Right lung (tissue), 5 donors: ENCODE measurements around the gene SDK1. TPM values are rescaled to one million over a fixed set of nuclear protein-coding genes. Genes with fewer than 3 reads are reported as not detected.

Experiments used
- DNase-seq, 2 donors: peaks; one replicate each; pipeline ENCODE4 v3.0.0-alpha.2; 2013
- polyA plus RNA-seq, 5 donors: library from polyadenylated mRNA; unstranded; fragments of 120-200 nt; gene quantifications; one replicate each; pipeline versions ENCODE4 v1.2.1 to v1.2.3, GENCODE V29; 2013; ENCODE audit warnings: inconsistent platforms in 1 of 5, low replicate concordance in 1 of 5; ENCODE audit not compliant: insufficient read length in 5 of 5, insufficient read depth in 1 of 5

Gene SDK1
- polyA plus RNA-seq, 5 donors: 8.1 to 19.5 (median 9.5) TPM

DNA sequence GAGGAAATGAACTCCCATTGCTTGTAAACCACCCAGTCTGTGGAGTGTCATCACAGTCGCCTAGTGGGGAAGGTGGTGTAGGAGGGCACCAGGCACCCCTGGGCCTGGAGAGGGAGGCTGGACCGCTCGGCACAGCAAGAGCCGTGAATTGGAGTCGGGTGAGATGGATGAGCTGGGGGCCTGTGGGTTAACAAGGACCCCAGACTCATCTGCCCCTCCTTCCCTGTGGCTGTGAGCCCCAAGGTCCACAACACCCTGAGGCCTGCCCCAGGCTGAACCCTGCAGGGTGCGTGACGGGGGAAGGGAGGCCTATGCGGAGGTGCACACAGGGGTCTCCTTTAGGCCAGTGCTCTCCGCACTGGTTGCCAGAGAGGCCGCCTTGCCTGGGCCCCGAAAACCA, 799.6 kb downstream of the SDK1 start:
- DNase-seq: no peak

DNA sequence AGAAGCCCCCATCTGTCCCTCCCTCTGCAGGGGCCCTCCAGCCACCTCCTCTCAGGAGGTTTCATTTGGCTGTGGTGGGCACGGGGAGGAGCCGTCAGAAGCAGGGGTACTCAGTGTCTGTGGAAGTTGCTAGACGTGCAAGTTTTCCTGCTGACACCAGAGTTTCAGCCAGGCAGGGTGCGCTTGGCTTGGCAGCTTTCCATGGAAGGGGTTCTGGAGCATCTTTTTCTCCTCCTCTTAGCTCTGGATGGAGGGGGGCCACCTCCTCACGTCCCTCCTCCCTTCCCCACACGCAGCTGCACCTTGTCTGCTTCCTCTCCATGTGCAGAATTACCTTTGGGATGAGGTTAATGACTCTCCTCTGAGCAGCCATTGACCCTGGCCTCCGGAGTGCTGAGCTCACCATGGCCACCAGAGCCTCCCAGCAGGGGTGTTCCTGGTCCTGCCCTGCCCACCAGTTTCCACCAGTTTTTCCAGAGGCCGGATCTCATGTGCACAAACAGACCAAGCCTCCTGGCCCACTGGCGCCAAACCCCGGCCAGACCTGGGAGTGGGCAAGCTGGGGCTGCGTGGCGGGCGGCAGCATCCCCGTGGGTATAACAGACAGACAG, 801.3 kb downstream of the SDK1 start:
- peak in 1 of 2 donors; percentile 12 for DNase-seq

DNA sequence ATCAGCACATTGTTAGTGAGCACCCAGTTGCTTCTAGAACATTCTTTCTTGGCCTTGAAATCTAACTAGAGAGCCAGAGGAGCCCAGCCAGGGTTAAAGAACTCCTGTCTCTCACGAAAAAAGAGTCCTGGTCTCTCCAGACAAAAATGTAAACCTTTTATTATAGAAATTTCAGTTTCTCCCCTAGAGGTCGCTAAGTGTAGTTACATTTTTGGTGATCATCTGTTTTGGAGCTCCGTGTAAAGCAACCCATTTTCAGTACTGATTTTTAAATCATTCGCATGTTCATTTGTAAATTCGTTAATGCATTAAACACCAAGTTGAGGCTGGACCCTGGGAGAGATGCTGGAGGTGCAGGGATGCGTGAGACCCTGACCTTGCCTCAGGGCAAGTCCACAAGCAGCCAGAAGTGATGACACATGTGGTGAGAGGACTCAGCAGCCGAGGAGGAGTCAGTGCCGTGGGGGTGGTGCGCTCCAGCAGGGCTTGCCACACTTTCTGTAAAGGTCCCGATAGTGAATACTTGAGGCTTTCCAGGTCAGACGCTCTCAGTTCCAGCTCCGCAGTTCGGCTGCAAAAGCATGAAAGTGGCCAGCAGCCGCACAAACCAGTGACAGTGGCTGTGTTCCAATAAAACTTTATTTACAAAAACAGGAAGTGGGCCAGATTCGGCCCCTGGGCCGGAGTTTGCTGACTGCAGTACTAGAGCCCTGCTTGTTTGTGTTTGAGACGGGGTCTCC, 802.5 kb downstream of the SDK1 start:
- no peak for DNase-seq

DNA sequence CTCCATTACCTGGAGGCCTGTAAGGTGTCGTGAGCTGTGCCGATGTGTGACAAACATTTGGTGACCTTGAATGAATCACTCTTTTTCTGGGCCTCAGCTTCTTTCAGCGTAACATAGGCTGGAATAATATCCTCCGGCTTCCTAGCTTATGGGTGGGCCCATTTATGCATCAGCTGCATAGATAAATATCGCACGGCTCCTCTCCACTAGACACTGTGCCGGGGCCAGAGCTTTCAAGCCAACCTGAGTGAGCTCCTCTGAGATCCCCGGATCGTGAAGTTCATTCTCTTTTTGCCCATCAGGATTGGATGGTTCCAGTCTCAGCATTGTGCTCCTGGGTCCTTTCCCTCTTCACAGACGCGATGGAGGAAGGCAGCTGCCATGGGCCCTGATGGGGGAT, 806.8 kb downstream of the SDK1 start:
- no peak for DNase-seq

DNA sequence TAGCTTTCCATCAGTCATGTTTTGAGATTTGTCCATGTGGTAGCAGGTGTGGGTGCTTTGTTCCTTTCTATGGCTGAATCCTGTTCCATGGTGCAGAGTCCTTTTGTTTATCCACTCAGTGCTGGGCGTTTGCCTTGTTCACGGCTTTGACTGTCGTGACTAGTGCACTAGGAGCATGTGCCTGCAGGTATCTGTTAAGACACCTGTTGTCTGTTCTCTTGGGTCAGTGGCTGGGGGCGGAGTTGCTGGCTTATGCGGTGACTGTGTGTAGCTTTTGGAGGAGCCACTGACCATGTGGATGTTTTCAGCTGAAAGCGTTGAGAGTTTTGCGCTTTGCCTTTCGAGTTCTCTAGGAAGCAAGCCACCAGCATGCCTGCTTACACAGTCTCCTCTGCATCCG, 807.9 kb downstream of the SDK1 start:
- no peak for DNase-seq

DNA sequence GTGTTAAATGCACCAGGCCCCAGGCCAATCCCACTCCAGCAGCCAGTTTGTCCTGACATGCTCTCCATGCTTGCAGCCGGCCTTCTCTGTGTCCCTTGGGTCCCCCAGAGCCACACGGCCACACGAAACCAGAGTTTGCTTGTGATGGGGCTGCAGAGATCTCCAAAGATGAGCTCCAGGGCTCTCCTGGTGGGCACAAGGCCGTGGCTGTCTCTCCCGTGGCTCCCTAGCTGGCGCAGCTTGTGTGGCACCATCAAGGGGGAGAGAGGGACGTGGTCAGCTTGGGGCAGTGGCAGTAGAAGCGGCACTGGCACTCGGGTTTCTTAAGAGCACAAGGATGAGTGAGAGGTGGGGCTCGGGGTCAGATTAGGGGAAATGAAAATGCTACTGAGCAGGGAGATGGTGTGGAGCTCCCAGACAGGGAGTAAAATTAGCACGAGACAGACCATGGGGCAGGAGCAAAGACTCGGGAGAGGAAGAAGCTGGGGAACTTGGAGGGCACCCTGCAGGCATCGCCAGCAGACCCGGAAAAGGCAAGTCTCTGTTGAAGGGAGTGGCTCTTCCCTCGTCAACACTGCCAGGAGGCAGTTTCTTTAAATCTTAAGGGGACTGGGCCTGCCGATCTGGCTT, 808.5 kb downstream of the SDK1 start:
- no peak for DNase-seq

DNA sequence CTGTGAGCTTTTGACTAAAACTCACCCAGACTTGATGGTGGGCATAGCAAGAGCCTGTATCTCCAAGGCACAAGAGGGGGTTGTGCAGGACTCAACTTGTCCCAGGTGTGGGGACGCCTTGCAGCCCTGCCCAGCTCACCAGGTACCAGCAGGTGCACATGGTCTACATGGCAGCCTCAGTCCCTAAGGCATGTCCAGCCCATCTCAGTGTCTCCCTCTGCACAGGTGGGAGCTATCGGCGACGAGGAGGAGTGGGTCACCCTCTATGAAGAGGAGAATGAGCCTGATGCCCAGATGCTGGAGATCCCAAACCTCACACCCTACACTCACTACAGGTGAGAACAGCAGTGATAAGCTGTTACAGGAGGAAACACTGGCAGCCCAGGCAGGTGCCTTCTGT, 809.4 kb downstream of the SDK1 start:
- DNase-seq: no peak

DNA sequence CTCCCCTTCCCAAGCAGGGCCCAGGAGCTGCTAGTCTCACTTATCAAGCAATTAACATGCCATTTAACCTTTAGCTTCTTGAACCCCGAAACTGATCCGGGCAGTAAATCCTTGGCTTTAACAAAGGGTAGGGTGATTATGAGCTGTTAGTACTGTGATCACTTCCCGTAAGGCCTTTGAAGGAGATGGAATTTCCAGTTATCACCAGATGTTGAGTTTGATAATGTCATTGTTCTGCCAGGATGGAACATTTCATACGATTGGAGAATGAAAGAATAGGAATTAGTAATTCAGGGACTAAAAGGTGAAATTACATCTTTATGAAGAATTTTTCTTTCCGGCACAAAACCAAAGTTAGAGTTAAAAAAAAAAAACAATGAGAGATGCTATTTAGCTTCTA, 810.1 kb downstream of the SDK1 start:
- DNase-seq: no peak

DNA sequence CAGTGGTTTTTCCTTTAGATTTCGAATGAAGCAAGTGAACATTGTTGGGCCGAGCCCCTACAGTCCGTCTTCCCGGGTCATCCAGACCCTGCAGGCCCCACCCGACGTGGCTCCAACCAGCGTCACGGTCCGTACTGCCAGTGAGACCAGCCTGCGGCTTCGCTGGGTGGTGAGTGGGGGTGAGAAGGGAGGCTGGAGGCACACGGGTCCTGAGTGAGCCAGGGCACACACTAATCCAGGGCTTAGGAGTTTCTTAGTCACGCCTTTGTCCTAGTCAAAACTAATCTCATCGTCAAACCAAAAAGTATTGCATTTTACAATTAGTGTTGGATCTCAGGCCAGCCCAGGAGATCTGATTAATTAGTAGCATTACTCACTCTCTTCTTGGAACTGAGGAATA, 812.2 kb downstream of the SDK1 start:
- no peak for DNase-seq

DNA sequence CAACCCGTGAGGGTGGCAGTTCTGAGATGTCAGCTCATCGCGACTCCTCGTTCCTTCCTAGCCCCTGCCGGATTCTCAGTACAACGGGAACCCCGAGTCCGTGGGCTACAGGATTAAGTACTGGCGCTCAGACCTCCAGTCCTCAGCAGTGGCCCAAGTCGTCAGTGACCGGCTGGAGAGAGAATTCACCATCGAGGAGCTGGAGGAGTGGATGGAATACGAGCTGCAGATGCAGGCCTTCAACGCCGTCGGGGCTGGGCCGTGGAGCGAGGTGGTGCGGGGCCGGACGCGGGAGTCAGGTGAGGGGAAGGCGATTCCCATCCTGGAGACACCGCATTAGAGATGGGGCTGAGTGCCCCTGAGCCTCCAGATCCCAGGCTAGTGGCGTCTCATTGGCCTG, 812.9 kb downstream of the SDK1 start:
- DNase-seq: no peak

DNA sequence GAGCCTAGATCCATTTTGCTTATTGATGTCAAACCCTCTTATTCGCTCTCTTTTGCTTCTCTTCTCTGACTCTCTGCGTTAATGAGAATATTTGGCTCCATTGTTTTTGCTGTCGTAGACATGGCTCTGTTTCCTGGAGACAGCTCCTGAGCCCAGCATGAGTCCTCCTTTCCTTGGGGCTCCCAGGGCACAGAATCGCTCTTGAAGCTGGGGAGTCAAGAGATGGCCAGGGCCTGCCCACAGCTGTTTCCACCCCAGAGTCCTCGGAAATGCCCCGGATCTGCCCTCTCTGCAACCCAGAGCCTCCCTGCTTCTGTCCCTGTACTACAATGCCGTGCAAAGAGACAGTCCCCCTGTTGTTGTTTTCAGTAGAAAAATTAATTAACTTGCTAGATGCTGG, 814.4 kb downstream of the SDK1 start:
- DNase-seq: no peak

DNA sequence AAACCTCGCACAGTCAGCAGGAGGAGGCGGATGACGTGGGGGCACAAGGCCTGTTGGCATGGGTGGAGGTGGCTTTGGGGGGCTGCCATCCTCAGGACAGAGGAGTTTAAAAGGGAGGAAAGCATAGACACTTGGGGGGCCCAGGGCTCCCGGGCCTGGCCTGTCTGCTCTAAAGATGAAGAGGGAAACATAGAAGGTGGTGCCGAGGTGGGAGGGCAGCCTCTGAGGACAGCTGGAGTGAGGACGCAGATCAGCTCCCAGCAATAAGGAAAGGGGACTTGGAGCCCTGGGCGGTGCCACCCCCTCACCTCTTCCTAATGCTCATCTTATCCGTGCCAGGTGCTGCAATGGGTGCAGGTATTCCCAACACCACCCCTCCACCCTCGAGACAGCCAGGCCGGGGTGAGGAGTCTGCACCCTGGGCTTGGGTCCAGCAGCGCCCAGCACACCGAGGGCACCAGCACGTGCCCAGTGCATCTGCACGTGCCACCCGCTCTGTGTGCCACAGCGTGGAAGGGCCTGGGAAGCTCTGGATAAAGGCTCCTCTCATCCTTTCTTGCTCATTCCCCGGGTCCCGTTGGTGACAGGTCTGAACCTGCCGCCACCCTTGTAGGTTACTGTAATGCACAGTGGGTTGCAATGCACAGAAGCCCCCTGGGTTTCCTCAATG, 815.0 kb downstream of the SDK1 start:
- DNase-seq: no peak

DNA sequence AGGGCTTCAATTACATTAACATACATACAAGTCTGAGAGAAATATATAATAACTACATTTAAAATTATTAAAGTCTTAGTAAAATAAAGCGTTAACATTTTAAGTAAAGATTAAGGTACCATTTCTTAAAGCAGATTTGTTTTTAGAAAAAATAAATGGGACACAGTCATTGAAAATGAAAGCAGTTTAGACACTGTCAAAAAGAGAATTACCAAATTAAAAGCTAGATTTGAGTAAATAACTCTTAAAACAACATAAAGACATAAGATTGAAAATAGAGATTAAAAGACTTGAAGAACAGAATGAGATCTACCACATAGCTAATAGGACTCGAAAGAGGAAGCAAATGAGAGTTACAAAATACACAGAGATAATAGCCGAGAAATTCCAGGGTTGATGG, 818.8 kb downstream of the SDK1 start:
- no peak for DNase-seq

DNA sequence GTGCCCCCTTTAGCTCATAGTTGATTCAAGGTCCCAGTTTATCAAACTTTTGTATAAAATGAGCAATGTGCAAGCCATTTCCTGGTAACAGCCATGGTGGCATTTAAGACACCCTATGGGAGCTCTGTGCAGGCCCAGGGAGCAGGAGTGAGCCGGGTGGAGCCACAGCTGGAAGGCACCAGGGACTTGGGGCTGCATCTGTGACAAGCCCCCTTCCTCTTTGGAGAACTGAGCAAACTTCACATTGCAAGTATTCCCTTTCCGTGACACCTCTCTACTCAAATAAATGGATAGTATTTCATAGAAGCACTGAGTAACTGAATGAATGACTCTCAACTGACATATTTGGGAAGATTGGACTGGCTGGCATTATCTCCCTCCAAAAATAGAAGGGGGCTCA, 822.3 kb downstream of the SDK1 start:
- DNase-seq: no peak

DNA sequence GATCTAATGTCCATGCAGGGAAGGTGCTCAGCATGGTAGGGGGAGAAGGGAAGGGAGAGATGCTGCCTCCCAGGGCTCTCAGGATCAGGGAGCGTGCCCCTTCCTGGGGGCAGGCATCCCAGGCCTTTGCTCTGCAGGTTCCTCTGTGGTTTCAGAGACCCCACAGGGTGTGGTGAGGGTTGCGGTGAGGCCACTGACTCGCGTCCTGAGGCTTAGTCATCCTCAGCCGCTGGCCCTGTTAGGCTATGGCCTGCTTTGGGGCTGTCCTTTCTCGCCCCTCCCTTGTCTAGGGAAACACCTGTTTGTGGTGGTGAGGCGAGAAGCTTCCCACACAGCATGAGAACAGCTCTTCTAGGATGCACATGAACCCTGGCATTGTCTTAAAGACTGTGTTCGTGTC, 822.8 kb downstream of the SDK1 start:
- DNase-seq: no peak

DNA sequence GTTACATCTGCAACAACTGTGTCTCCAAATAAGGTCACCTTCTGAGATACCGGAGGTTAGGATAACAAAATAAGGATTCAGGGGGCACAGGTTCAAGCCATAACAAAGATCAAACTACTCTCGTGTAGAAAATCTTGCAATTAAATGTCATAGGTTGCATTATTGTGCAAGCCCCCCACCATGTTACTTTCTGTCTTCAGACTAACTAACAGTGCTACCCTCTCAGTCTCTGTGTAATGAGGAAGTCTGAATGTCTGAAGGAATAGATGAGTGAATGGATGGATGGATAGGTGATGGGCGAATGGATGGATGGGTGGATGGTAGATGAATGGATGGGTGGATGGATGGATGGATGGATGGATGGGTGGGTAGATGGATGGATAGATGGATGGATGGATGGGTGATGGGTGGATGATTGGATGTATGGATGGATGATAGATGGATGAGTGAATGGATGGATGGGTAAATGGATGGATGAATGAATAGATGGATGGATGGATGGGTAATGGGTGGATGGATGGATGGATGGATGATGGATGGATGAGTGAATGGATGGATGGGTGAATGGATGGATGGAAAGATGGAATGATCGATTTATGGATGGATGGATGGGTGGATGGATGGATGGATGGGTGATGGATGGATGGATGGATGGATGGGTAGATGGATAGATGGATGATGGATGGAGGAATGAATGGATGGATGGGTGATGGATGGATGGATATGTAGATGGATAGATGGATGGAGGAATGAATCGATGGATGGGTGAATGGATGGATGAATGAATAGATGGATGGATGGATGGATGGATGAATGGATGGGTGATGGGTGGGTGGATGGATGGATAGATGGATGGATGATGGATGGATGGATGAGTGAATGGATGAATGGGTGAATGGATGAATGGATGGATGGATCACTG, 823.8 kb downstream of the SDK1 start:
- DNase-seq: no peak

DNA sequence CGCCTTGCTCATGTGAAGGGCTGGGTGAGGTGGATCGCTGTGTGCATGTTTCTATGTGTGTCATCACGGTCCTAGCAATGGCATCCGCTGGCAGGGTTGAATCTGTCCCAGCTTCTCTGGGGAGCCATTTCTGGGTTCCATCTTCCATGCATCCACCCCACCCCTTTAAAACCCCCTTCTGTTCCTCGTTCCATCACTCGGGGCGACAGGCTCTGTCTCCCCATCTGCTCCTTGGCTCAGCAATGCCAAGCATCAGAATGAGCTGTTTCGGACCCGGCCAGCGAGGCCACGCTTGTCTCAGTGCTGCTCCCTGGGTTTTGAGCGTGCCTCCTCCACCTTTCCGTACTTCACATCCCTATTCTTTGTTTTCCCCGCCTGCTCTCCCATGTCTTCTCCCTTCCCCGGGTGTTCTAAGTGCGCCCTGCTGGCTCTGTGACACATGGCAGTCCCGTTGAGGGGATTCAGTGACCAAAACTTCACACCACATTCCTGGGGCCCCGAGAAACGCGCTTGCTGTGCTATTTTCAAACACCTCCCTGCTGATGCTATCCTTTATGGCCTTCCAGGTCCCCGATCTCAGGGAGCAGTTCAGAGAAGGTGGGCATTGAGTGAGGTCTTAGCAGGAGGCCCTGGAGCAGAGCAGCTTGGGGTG, 827.0 kb downstream of the SDK1 start:
- DNase-seq: no peak

DNA sequence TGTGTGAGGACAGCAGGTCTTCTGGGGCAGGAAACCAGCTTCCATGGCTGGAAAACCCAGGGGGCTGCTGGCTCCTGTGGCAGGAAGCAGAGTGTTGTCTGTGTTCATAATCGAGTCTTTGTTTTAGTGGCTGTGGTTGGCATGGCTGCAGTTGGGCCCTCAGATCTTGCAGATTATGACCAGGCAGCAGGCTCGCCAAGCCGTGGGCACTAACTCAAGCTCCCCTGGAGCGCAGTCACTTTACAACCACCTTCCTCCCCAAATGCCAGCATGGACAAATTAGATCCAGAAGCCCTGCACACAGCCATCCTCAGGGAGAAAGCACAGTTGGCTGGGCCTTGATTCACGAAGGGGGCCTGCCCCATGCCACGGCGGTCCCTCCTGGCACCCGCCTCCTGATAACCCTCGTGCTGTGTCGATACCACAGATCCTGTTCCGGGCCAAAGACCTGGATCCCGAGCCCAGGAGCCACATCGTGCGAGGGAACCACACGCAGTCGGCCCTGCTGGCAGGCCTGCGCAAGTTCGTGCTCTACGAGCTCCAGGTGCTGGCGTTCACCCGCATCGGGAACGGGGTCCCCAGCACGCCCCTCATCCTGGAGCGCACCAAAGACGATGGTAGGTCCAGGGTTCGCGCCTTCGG, 828.5 kb downstream of the SDK1 start:
- DNase-seq: no peak

DNA sequence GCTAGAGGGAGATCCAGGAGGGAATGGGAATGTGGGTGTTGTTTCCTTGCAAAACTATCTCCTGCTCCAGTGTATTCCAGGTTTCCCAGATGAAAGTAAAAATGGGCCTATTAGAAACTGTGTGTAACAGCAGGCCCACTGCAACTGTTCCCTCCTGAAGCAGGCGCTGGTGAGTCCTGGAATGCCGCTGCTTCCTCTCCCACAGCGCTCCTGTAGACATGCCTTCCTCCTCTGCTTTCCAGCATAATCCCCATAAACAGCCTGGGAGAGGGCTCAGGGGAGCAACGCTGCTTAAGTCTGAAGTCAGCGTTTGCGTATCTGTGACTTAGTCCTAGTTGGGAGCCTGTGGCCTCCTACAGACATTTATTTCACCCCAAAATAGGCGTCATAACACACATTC, 830.0 kb downstream of the SDK1 start:
- no peak for DNase-seq

DNA sequence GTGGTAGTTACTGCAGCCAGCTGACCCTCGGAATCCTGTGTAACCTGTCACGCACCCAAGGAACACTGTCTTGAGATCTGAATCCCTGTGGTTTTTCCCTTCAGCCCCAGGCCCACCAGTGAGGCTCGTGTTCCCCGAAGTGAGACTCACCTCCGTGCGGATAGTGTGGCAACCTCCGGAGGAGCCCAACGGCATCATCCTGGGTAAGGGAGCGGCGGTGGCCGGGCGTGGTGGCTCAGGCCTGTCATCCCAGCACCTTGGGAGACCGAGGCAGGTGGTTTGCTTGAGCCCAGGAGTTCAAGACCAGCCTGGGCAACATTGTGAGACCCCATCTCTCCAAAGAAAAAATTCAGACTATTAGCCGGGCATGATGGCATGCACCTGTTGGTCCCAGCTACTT, 831.2 kb downstream of the SDK1 start:
- DNase-seq: no peak
